H9 (cell line): ENCODE measurements around the gene TSPAN9. TPM values are rescaled to one million over a fixed set of nuclear protein-coding genes. Genes with fewer than 3 reads are reported as not detected.

Source experiments
- DNase-seq: peaks from one replicate; pipeline ENCODE4 v3.0.0-alpha.2; 2017
- H2AFZ ChIP-seq: one replicate; pipeline ENCODE4 v1.6.1; 2013; ENCODE audit warnings: mild to moderate bottlenecking, low read length, control low read depth, moderate library complexity
- H2AK5ac ChIP-seq: 2 replicates; pipeline ENCODE4 v1.6.1; 2013; ENCODE audit warnings: low read length, control low read depth, mixed read lengths; ENCODE audit not compliant: insufficient read length
- H2BK120ac ChIP-seq: one replicate; pipeline ENCODE4 v1.6.1; 2013; ENCODE audit warnings: low read depth, mild to moderate bottlenecking, low read length, control low read depth, inconsistent platforms; ENCODE audit not compliant: poor library complexity, severe bottlenecking
- H2BK12ac ChIP-seq: 2 replicates; pipeline ENCODE4 v1.6.1; 2013; ENCODE audit warnings: low read length, control low read depth, mixed read lengths, low read depth; ENCODE audit not compliant: insufficient read length
- H2BK15ac ChIP-seq: 2 replicates; pipeline ENCODE4 v1.6.1; 2013; ENCODE audit warnings: low read depth, low read length, control low read depth
- H2BK20ac ChIP-seq: one replicate; pipeline ENCODE4 v1.6.1; 2013; ENCODE audit warnings: low read depth, mild to moderate bottlenecking, low read length, control low read depth, inconsistent platforms; ENCODE audit not compliant: poor library complexity, severe bottlenecking
- H2BK5ac ChIP-seq: 2 replicates; pipeline ENCODE4 v1.6.1; 2013; ENCODE audit warnings: low read length, control low read depth, mixed read lengths; ENCODE audit not compliant: insufficient read length
- H3K14ac ChIP-seq: 2 replicates; pipeline ENCODE4 v1.6.1; 2013; ENCODE audit warnings: low read length, control low read depth; ENCODE audit not compliant: insufficient read depth
- H3K18ac ChIP-seq: 2 replicates; pipeline ENCODE4 v1.6.1; 2013; ENCODE audit warnings: low read depth, mild to moderate bottlenecking, mixed read lengths, low read length, control low read depth; ENCODE audit not compliant: insufficient read length
- H3K23ac ChIP-seq: 2 replicates; pipeline ENCODE4 v1.6.1; 2013; ENCODE audit warnings: low read length, control low read depth, mixed read lengths, low read depth; ENCODE audit not compliant: insufficient read length
- H3K23me2 ChIP-seq: 2 replicates; pipeline ENCODE4 v1.6.1; 2013; ENCODE audit warnings: low read depth, mild to moderate bottlenecking, mixed read lengths, low read length, control low read depth; ENCODE audit not compliant: insufficient read length, poor library complexity, severe bottlenecking
- H3K27ac ChIP-seq: 2 replicates; pipeline ENCODE4 v1.5.1; 2013; ENCODE audit warnings: low read length, control low read depth, mixed read lengths, low read depth; ENCODE audit not compliant: insufficient read length
- H3K27me3 ChIP-seq: 2 replicates; pipeline ENCODE4 v1.6.1; 2013; ENCODE audit warnings: low read length, control low read depth, inconsistent platforms; ENCODE audit not compliant: insufficient read depth
- H3K4ac ChIP-seq: 2 replicates; pipeline ENCODE4 v1.6.1; 2013; ENCODE audit warnings: low read depth, mild to moderate bottlenecking, control low read depth, inconsistent platforms, low read length, moderate library complexity
- H3K4me1 ChIP-seq: 2 replicates; pipeline ENCODE4 v1.6.1; 2013; ENCODE audit warnings: low read length, control low read depth, inconsistent platforms; ENCODE audit not compliant: insufficient read depth
- H3K4me2 ChIP-seq: 2 replicates; pipeline ENCODE4 v1.6.1; 2013; ENCODE audit warnings: low read length, control low read depth, mixed read lengths; ENCODE audit not compliant: insufficient read length, insufficient read depth
- H3K56ac ChIP-seq: 2 replicates; pipeline ENCODE4 v1.6.1; 2013; ENCODE audit warnings: low read depth, mild to moderate bottlenecking, mixed read lengths, low read length, control low read depth; ENCODE audit not compliant: insufficient read length
- H3K79me1 ChIP-seq: 2 replicates; pipeline ENCODE4 v1.6.1; 2013; ENCODE audit warnings: low read depth, mild to moderate bottlenecking, moderate library complexity, low read length, control low read depth, inconsistent platforms; ENCODE audit not compliant: insufficient read depth, poor library complexity, severe bottlenecking
- H3K79me2 ChIP-seq: 2 replicates; pipeline ENCODE4 v1.6.1; 2013; ENCODE audit warnings: low read length, control low read depth, inconsistent platforms; ENCODE audit not compliant: insufficient read depth
- H3K9ac ChIP-seq: 2 replicates; pipeline ENCODE4 v1.6.1; 2013; ENCODE audit warnings: low read length, control low read depth, mixed read lengths; ENCODE audit not compliant: insufficient read length; ENCODE audit errors: extremely low read depth
- H3K9me3 ChIP-seq: one replicate; pipeline ENCODE4 v1.6.1; 2013; ENCODE audit warnings: low read depth, low read length, inconsistent platforms; ENCODE audit not compliant: control insufficient read depth
- H3T11ph ChIP-seq: one replicate; pipeline ENCODE4 v1.6.1; 2013; ENCODE audit warnings: mild to moderate bottlenecking, low read length, control low read depth, inconsistent platforms
- H4K20me1 ChIP-seq: one replicate; pipeline ENCODE4 v1.6.1; 2013; ENCODE audit not compliant: control insufficient read depth, insufficient read length, insufficient read depth
- H4K5ac ChIP-seq: 2 replicates; pipeline ENCODE4 v1.6.1; 2013; ENCODE audit warnings: low read depth, mild to moderate bottlenecking, mixed read lengths, low read length, control low read depth; ENCODE audit not compliant: insufficient read length
- H4K8ac ChIP-seq: replicated peaks from 2 replicates; pipeline ENCODE4 v1.6.1; 2013; ENCODE audit warnings: low read length, control low read depth, mixed read lengths, low read depth; ENCODE audit not compliant: insufficient read length
- H4K91ac ChIP-seq: 2 replicates; pipeline ENCODE4 v1.6.1; 2013; ENCODE audit warnings: low read depth, mild to moderate bottlenecking, moderate library complexity, mixed read lengths, low read length, control low read depth; ENCODE audit not compliant: insufficient read length
- H3K27ac Mint-ChIP-seq, 3 experiments: 2 replicates in 2 of 3; 3 replicates in 1 of 3; pipeline ENCODE4 v1.8.0; 2020 to 2021; ENCODE audit warnings: mixed read lengths in 3 of 3, mild to moderate bottlenecking in 1 of 3, moderate library complexity in 1 of 3
- H3K27me3 Mint-ChIP-seq: 2 replicates; pipeline ENCODE4 v1.8.0; 2021; ENCODE audit warnings: low read depth, mild to moderate bottlenecking, moderate library complexity, mixed read lengths
- H3K36me3 Mint-ChIP-seq, 3 experiments: 2 replicates in 2 of 3; 3 replicates in 1 of 3; pipeline ENCODE4 v1.8.0; 2020 to 2021; ENCODE audit warnings: low read depth in 3 of 3, mixed read lengths in 3 of 3; ENCODE audit not compliant: insufficient read depth in 1 of 3
- H3K4me1 Mint-ChIP-seq, 2 experiments: 2 replicates each; pipeline ENCODE4 v1.8.0; 2020; ENCODE audit warnings: mixed read lengths in 2 of 2
- H3K4me3 Mint-ChIP-seq, 2 experiments: 2 replicates in 1 of 2; 3 replicates in 1 of 2; pipeline ENCODE4 v1.8.0; 2020 to 2021; ENCODE audit warnings: mild to moderate bottlenecking in 2 of 2, mixed read lengths in 2 of 2, moderate library complexity in 1 of 2
- H3K9me3 Mint-ChIP-seq, 2 experiments: 2 replicates in 1 of 2; 3 replicates in 1 of 2; pipeline ENCODE4 v1.8.0; 2020; ENCODE audit warnings: mild to moderate bottlenecking in 2 of 2, mixed read lengths in 2 of 2, moderate library complexity in 1 of 2
- CTCF ChIP-seq: fragments of 200-600 bp; sonication (generic); conservative IDR thresholded peaks from 3 replicates; pipeline ENCODE4 v1.8.0; 2021; ENCODE audit warnings: antibody characterized with exemption, mild to moderate bottlenecking
- WGBS: extraction: QIAGEN DNeasy Blood & Tissue Kit; methylation state at CpG from one replicate; pipeline ENCODE4 v1.1.7; 2013; ENCODE audit warnings: missing lambda C conversion rate, low lambda C conversion rate, mixed read lengths; ENCODE audit not compliant: insufficient read length; ENCODE audit errors: extremely low coverage; 5-methylcytosine and 5-hydroxymethylcytosine counted together
- total RNA-seq: library from RNA; stranded (reverse); gene quantifications from 2 replicates; pipeline ENCODE4 v1.2.1, GENCODE V29; 2021

Gene TSPAN9
- total RNA-seq, 1 experiment from 2014 or later: 19.0 TPM

GRCh38 chr12:3247077-3247476 lies 169.9 kb downstream of the TSPAN9 start:
- H3K14ac ChIP-seq: no peak overlapping the region
- H2BK5ac ChIP-seq: no peak overlapping the region
- H3K4ac ChIP-seq: no peak overlapping the region
- no peak overlapping the region for H2BK120ac ChIP-seq
- peaks cover 2 to 13% (median 7%) of the 10 kb centered on the region in 3 experiments; a peak in 5 of 7 replicates for H3K36me3 Mint-ChIP-seq
- peaks cover 4 to 7% of the 10 kb centered on the region in 2 experiments for H3K4me1 Mint-ChIP-seq
- no peaks in the 10 kb centered on the region; the same call in 1 of the 2 replicates for H3K27me3 Mint-ChIP-seq
- no peak overlapping the region for H3K56ac ChIP-seq
- no peak overlapping the region for H2BK12ac ChIP-seq
- H3K27me3 ChIP-seq: no peaks in the 10 kb centered on the region
- H3K9ac ChIP-seq: no peak overlapping the region
- H3K23me2 ChIP-seq: no peaks in the 10 kb centered on the region
- H4K91ac ChIP-seq: no peak overlapping the region
- H3K27ac Mint-ChIP-seq: no peak overlapping the region; a peak in 1 of 7 replicates
- no peaks in the 10 kb centered on the region for H3K4me1 ChIP-seq
- H2BK15ac ChIP-seq: no peak overlapping the region
- no peak for DNase-seq
- H3K9me3 Mint-ChIP-seq: peaks cover 0 to 2% of the 10 kb centered on the region in 2 experiments; a peak in 2 of 5 replicates
- no CpG with 5 or more reads among the region's 11 CpGs for WGBS
- no peaks in the 10 kb centered on the region for H4K20me1 ChIP-seq
- H2AK5ac ChIP-seq: no peak overlapping the region
- H3K79me2 ChIP-seq: no peaks in the 10 kb centered on the region
- H3K79me1 ChIP-seq: no peaks in the 10 kb centered on the region
- H3K27ac ChIP-seq: no peak overlapping the region
- no peak overlapping the region for H3K18ac ChIP-seq
- no peak overlapping the region for H3K4me2 ChIP-seq
- H4K8ac ChIP-seq: no peak overlapping the region
- H3K4me3 Mint-ChIP-seq: no peak overlapping the region
- TF ChIP-seq CTCF: no peak
- no peak overlapping the region for H3T11ph ChIP-seq
- no peak overlapping the region for H3K23ac ChIP-seq
- H2BK20ac ChIP-seq: no peak overlapping the region
- no peaks in the 10 kb centered on the region for H3K9me3 ChIP-seq
- no peak overlapping the region for H4K5ac ChIP-seq
- H2AFZ ChIP-seq: no peak overlapping the region
